Esophagus muscularis mucosa (tissue), 4 donors: ENCODE data around the gene UNC45A. TPM values are rescaled to one million over a fixed set of nuclear protein-coding genes. Genes with fewer than 3 reads are reported as not detected.

ENCODE experiments used
- DNase-seq: peaks from one replicate; pipeline ENCODE4 v3.0.0-alpha.2; 2017; ENCODE audit errors: extremely low spot score
- H3K27ac ChIP-seq, 4 donors: fragments of 200-600 bp; sonication (generic); replicated peaks in 1 of 4; 1 replicate in 3 of 4; 2 replicates in 1 of 4; pipeline ENCODE4 v1.5.1; 2016 to 2019; ENCODE audit warnings: mild to moderate bottlenecking in 1 of 4
- H3K27me3 ChIP-seq, 4 donors: fragments of 200-600 bp; sonication (generic); one replicate each; pipeline versions ENCODE4 v1.5.1 to v1.6.0; 2016 to 2019
- H3K36me3 ChIP-seq, 4 donors: fragments of 200-600 bp; sonication (generic); one replicate each; pipeline ENCODE4 v1.5.1; 2016 to 2019
- H3K4me1 ChIP-seq, 4 donors: fragments of 200-600 bp; sonication (generic); one replicate each; pipeline ENCODE4 v1.5.1; 2016 to 2019
- H3K4me3 ChIP-seq, 4 donors: fragments of 200-600 bp; sonication (generic); 1 replicate in 2 of 4; 2 replicates in 2 of 4; pipeline ENCODE4 v1.5.1; 2016 to 2019; ENCODE audit warnings: mild to moderate bottlenecking in 4 of 4, moderate library complexity in 1 of 4
- H3K9me3 ChIP-seq, 4 donors: fragments of 200-600 bp; sonication (generic); 1 replicate in 3 of 4; 2 replicates in 1 of 4; pipeline ENCODE4 v1.5.1; 2016 to 2019
- CTCF ChIP-seq, 3 experiments: fragments of 200-600 bp in 2 of 3; fragments of 450-650 bp in 1 of 3; sonication (generic) in 2 of 3; IDR thresholded peaks; one replicate each; pipeline ENCODE4 v1.5.1; 2017 to 2019; ENCODE audit warnings: antibody characterized with exemption in 3 of 3, mild to moderate bottlenecking in 2 of 3, moderate library complexity in 1 of 3
- EP300 ChIP-seq: sonication (generic); formaldehyde crosslinking; IDR thresholded peaks from one replicate; pipeline ENCODE4 v1.6.1; 2017; ENCODE audit warnings: antibody characterized with exemption
- POLR2A ChIP-seq: fragments of 450-650 bp; IDR thresholded peaks from one replicate; pipeline ENCODE4 v1.6.1; 2017; ENCODE audit warnings: antibody characterized with exemption, moderate library complexity, mild to moderate bottlenecking, low read depth
- POLR2AphosphoS5 ChIP-seq, 2 donors: sonication (generic); formaldehyde crosslinking; IDR thresholded peaks; one replicate each; pipeline ENCODE4 v1.6.1; 2017; ENCODE audit warnings: antibody characterized with exemption in 2 of 2
- WGBS: methylation state at CpG from one replicate; pipeline ENCODE4 v1.1.5; 2018; 5-methylcytosine and 5-hydroxymethylcytosine counted together
- intact Hi-C: fragments of 100-400 bp; cut with DNase I; formaldehyde crosslinking; loops from one replicate; pipeline ENCODE4 v1.15.1; 2023
- total RNA-seq, 4 donors: library from RNA; depleted of rRNA; stranded (reverse); fragments of >200 nt; gene quantifications; one replicate each; pipeline versions ENCODE4 v1.1.0 to v1.2.1, GENCODE V29; 2016

Gene UNC45A
- total RNA-seq, 4 donors from 2014 or later = 88.6 to 113 (median 93.2) TPM

DNA sequence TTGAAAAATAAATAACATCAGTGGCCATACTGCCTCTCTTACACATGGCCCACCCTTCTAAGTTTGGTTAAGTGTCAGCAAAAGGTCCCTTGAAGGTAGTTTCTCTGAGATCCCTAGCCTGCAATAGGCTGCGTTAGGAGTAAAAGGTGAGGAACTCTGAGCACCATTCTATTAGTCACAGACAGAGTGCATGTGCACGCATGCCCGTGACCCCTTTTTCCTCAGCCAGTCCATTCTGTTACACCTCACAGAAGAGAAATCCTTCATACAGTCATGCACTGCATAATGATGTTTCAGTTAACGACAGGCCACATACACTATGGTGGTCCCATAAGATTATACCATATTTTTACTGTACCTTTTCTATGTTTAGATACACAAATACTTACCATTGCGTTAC lies 32.1 kb downstream of the UNC45A start:
- Histone ChIP-seq H3K36me3 (peaks cover 0 to 60% (median 36%) of the 10 kb centered on the region in 4 donors), H3K27me3 (no peaks in the 10 kb centered on the region), H3K4me1 (no peaks in the 10 kb centered on the region), H3K4me3 (no peak overlapping the region), H3K27ac (no peak overlapping the region), H3K9me3 (no peaks in the 10 kb centered on the region)
- WGBS = 91% methylated on average over 5 of the region's 5 CpGs
- no peak for TF ChIP-seq POLR2A
- no peak for TF ChIP-seq POLR2AphosphoS5 (IDR thresholded peaks at IDR 0.05)
- TF ChIP-seq EP300 = no peak
- no peak for TF ChIP-seq CTCF (IDR thresholded peaks at IDR 0.05)
- DNase-seq = no peak
- intact Hi-C loops = no loop called here

- no peaks in the 10 kb centered on the region for H3K27me3 ChIP-seq
- peaks cover 0 to 48% (median 26%) of the 10 kb centered on the region in 4 donors for H3K36me3 ChIP-seq
- H3K4me3 ChIP-seq = no peak overlapping the region
- intact Hi-C loops = no loop called here
- no peaks in the 10 kb centered on the region for H3K9me3 ChIP-seq
- 84% methylated on average over 1 of the region's 1 CpG for WGBS
- TF ChIP-seq POLR2AphosphoS5 (IDR thresholded peaks at IDR 0.05) (no peak), EP300 (no peak), POLR2A (no peak), CTCF (IDR thresholded peaks at IDR 0.05) (no peak)
- no peaks in the 10 kb centered on the region for H3K4me1 ChIP-seq
- DNase-seq = no peak
- H3K27ac ChIP-seq = no peak overlapping the region
Observed at GRCh38 chr15:90968434-90968833, 33.3 kb downstream of the UNC45A start.

DNA sequence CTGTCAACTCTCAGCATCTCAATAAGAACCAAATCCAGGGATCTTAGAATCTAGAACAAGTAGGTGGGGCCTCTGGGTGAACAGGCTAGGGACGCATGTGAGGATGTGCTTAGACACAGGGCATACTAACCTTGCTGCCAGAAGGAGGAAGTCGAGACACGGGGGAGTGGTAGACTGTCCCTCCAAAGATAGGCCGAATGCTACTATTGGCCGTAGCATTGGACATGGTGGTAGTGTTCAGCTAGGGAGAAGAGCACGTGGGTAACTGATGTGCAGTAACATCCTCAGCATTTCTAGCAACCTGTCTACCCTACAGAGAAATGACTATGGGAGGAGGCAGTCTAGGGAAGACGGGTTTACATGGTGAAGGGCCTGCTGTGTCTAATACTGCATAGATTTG lies 35.2 kb downstream of the UNC45A start:
- DNase-seq = no peak
- Histone ChIP-seq H3K27ac (no peak overlapping the region), H3K4me1 (no peaks in the 10 kb centered on the region), H3K4me3 (no peak overlapping the region), H3K9me3 (no peaks in the 10 kb centered on the region), H3K27me3 (no peaks in the 10 kb centered on the region), H3K36me3 (peaks cover 0 to 46% (median 23%) of the 10 kb centered on the region in 4 donors)
- WGBS = 93% methylated on average over 7 of the region's 7 CpGs
- TF ChIP-seq EP300 (no peak), POLR2A (no peak), CTCF (IDR thresholded peaks at IDR 0.05) (no peak), POLR2AphosphoS5 (IDR thresholded peaks at IDR 0.05) (no peak)
- intact Hi-C loops = no loop called here

- no peak overlapping the region for H3K27ac ChIP-seq
- DNase-seq = no peak
- no peak overlapping the region for H3K4me3 ChIP-seq
- no peaks in the 10 kb centered on the region for H3K9me3 ChIP-seq
- no peak for TF ChIP-seq POLR2AphosphoS5 (IDR thresholded peaks at IDR 0.05)
- peaks cover 0 to 28% (median 8%) of the 10 kb centered on the region in 4 donors for H3K36me3 ChIP-seq
- H3K27me3 ChIP-seq = no peaks in the 10 kb centered on the region
- intact Hi-C loops = no loop called here
- WGBS = 85% methylated on average over 5 of the region's 5 CpGs
- no peaks in the 10 kb centered on the region for H3K4me1 ChIP-seq
Observed at GRCh38 chr15:90972133-90972532, 37.0 kb downstream of the UNC45A start.

- peaks cover 0 to 12% (median 6%) of the 10 kb centered on the region in 4 donors for H3K36me3 ChIP-seq
- intact Hi-C loops = no loop called here
- no peak overlapping the region for H3K27ac ChIP-seq
- H3K4me3 ChIP-seq = no peak overlapping the region
- no peak for DNase-seq
- H3K9me3 ChIP-seq = no peaks in the 10 kb centered on the region
- H3K27me3 ChIP-seq = no peaks in the 10 kb centered on the region
- H3K4me1 ChIP-seq = no peaks in the 10 kb centered on the region
- WGBS = 95% methylated on average over 20 of the region's 21 CpGs
- no peak for TF ChIP-seq POLR2AphosphoS5 (IDR thresholded peaks at IDR 0.05)
- TF ChIP-seq POLR2A = no peak
- no peak for TF ChIP-seq EP300
- TF ChIP-seq CTCF (IDR thresholded peaks at IDR 0.05) = no peak
Observed at GRCh38 chr15:90974216-90974615, 39.1 kb downstream of the UNC45A start.
